ENCODE results near the gene MEF2C. TPM values are rescaled to one million over a fixed set of nuclear protein-coding genes. Genes with fewer than 3 reads are reported as not detected.

The MEF2C gene
- total RNA-seq, 3 donors from 2014 or later (not counting 1 experiment from before 2014, with no cell fraction given), result 9.2 to 22.0 (median 18.3) TPM

DNA sequence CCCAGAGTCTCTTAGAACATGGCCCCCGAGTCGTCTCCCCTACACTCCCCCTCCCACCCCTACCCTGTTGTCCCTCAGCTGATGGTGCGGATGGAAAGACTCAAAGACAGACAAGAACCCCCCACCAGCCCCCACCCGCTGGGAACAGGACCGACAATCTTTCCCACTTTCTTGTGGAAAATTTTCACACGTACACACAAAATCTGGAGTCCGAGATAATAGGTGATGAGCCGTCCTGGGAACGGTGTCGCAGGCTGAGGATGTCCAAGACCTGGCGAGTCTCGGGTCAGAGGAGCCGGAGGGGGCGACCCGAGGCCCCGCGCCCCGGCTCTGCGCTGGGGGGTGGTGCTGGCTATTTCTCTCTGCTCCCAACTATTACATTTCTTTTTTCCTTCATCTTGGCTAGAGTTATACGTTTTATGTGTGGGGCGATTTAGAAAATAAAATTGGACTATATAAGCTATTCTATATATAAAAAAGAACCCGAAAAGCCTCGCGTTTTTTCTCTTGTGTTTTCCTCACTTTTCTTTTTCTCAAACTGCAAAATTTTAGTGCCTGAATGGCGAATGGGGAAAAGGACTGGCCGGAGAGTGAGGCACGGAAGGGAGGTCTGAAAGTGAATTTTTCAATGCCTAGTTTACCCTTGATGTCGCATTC lies 188.8 kb downstream of the MEF2C start:
- DNase-seq (no peak), ATAC-seq (no peak)
- Histone ChIP-seq H3K9me3 (ENCODE audit: control insufficient read depth, insufficient read depth, low read length) (no peaks in the 10 kb centered on the region), H3K27ac (ENCODE audit: low read length) (no peak overlapping the region), H3K36me3 (ENCODE audit: control insufficient read depth, insufficient read depth, low read length) (no peaks in the 10 kb centered on the region), H3K4me3 (ENCODE audit: low read length) (no peak overlapping the region), H3K4me1 (ENCODE audit: control insufficient read depth, insufficient read depth, low read length) (peaks cover 11% of the 10 kb centered on the region), H3K27me3 (ENCODE audit: control insufficient read depth, insufficient read depth, low read length) (peaks cover 71% of the 10 kb centered on the region)
- 16% methylated on average over 18 of the region's 28 CpGs for WGBS (ENCODE audit: insufficient coverage)
- intact Hi-C loops (cut with micrococcal nuclease), result loop anchor here (10.0 kb wide), 1 partner anchor 1259 kb away; no protein-coding TSS in a partner anchor
- Mint-ChIP-seq H3K4me1 (peaks cover 10 to 16% of the 10 kb centered on the region in 2 donors), H3K27ac (no peak overlapping the region), H3K4me3 (no peak overlapping the region), H3K9me3 (no peaks in the 10 kb centered on the region), H3K27me3 (ENCODE audit: low read depth in 2 of 2) (peaks cover 67 to 81% of the 10 kb centered on the region in 2 donors), H3K36me3 (peaks cover 11% of the 10 kb centered on the region)
- no peak for TF ChIP-seq CTCF (IDR thresholded peaks at IDR 0.05)

GRCh38 chr5:88693071-88693932 lies 189.7 kb downstream of the MEF2C start:
- H3K4me3 ChIP-seq (ENCODE audit: low read length), result no peak overlapping the region
- no peak overlapping the region for H3K27ac ChIP-seq (ENCODE audit: low read length)
- DNase-seq, result no peak
- Mint-ChIP-seq H3K4me3 (no peak overlapping the region), H3K36me3 (peaks cover 11% of the 10 kb centered on the region), H3K4me1 (peaks cover 10 to 16% of the 10 kb centered on the region in 2 donors), H3K27ac (no peak overlapping the region), H3K27me3 (ENCODE audit: low read depth in 2 of 2) (peaks cover 73 to 81% of the 10 kb centered on the region in 2 donors), H3K9me3 (no peaks in the 10 kb centered on the region)
- intact Hi-C loops (cut with micrococcal nuclease), result loop anchor here (10.0 kb wide), 1 partner anchor 1259 kb away; no protein-coding TSS in a partner anchor
- peaks cover 78% of the 10 kb centered on the region for H3K27me3 ChIP-seq (ENCODE audit: control insufficient read depth, insufficient read depth, low read length)
- no peaks in the 10 kb centered on the region for H3K9me3 ChIP-seq (ENCODE audit: control insufficient read depth, insufficient read depth, low read length)
- peaks cover 11% of the 10 kb centered on the region for H3K4me1 ChIP-seq (ENCODE audit: control insufficient read depth, insufficient read depth, low read length)
- WGBS (ENCODE audit: insufficient coverage), result 12% methylated on average over 25 of the region's 25 CpGs
- no peak for TF ChIP-seq CTCF (IDR thresholded peaks at IDR 0.05)
- no peaks in the 10 kb centered on the region for H3K36me3 ChIP-seq (ENCODE audit: control insufficient read depth, insufficient read depth, low read length)
- no peak for ATAC-seq

- no peak overlapping the region for H3K27ac Mint-ChIP-seq
- H3K36me3 ChIP-seq (ENCODE audit: control insufficient read depth, insufficient read depth, low read length), result no peaks in the 10 kb centered on the region
- peaks cover 11% of the 10 kb centered on the region for H3K36me3 Mint-ChIP-seq
- DNase-seq, result no peak
- H3K4me1 Mint-ChIP-seq, result peaks cover 10 to 16% of the 10 kb centered on the region in 2 donors
- peaks cover 11% of the 10 kb centered on the region for H3K4me1 ChIP-seq (ENCODE audit: control insufficient read depth, insufficient read depth, low read length)
- peaks cover 82% of the 10 kb centered on the region for H3K27me3 ChIP-seq (ENCODE audit: control insufficient read depth, insufficient read depth, low read length)
- H3K9me3 ChIP-seq (ENCODE audit: control insufficient read depth, insufficient read depth, low read length), result no peaks in the 10 kb centered on the region
- no peaks in the 10 kb centered on the region for H3K9me3 Mint-ChIP-seq
- TF ChIP-seq CTCF (IDR thresholded peaks at IDR 0.05), result no peak
- H3K4me3 ChIP-seq (ENCODE audit: low read length), result no peak overlapping the region
- H3K4me3 Mint-ChIP-seq, result no peak overlapping the region
- no peak for ATAC-seq
- intact Hi-C loops (cut with micrococcal nuclease), result loop anchor here (1.0 to 10.0 kb wide), 2 partner anchors 911 to 1257 kb away; no protein-coding TSS in a partner anchor
- H3K27ac ChIP-seq (ENCODE audit: low read length), result no peak overlapping the region
- H3K27me3 Mint-ChIP-seq (ENCODE audit: low read depth in 2 of 2), result peaks cover 79 to 81% of the 10 kb centered on the region in 2 donors
- 8% methylated on average over 49 of the region's 52 CpGs for WGBS (ENCODE audit: insufficient coverage)
Observed at GRCh38 chr5:88691945-88692868, 190.8 kb downstream of the MEF2C start.

Measured in natural killer cell (primary cell).